Measurements from ENCODE around the gene MYO16.

Gene MYO16

DNA sequence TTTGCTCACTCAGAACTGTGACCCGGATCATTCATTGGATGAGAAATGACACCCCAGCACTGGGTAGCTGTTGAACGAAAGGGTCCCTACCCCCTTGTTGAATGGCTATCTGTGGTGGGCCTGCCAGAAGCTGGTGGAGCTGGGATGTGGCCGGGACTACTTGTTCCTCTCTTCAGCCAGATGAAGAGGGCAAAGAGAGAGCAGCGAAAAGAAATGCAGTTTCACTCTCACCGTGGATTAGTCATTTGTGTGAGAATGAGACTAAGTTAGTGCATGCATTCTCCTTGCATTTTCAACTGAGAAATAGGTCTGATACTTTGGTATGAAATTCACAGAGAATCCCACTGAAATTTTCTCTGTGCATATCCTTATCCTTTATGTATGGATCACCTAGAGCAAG lies 603.9 kb downstream of the MYO16 start:
- DNase-seq (ENCODE audit: low read depth in 2 of 2): no peak

DNA sequence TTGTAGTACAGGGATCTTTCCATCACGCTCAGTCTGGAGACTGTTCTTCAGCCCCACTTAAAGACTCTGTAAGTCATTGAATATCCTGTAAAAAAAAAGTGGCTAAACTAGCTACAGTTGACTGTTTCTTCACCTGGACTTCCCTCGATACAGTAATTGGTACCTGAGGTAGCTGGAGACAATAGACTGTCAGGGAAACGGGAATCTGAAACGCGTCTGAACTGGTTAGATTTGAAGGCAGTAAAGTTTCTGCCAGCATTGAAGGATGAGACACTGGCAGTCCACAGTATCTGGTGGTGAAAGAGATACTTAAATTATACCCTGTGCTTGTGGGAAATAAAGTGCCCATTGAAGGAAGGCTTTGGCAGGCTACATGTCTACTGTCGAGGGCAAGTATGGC lies 606.5 kb downstream of the MYO16 start:
- DNase-seq (ENCODE audit: low read depth in 2 of 2): no peak

DNA sequence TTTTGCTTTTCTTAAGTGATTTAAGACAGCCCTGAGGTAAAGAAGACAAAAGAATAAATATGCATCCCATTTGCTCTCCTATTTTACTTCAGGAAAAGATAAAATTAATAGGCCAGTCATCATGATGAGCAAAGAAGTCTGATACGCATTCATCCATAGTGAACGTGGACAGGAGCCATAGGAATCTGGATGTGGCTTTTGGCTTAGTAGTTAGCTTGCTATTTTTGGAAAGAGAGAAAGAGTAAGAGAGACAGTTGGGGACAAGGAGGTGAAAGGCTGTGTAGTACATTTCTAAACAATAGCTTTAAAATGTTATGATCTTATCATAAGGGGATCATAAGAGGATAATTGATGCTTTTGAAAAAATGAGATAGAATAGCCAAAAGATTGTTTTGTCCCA lies 611.7 kb downstream of the MYO16 start:
- no peak for DNase-seq (ENCODE audit: low read depth in 2 of 2)

DNA sequence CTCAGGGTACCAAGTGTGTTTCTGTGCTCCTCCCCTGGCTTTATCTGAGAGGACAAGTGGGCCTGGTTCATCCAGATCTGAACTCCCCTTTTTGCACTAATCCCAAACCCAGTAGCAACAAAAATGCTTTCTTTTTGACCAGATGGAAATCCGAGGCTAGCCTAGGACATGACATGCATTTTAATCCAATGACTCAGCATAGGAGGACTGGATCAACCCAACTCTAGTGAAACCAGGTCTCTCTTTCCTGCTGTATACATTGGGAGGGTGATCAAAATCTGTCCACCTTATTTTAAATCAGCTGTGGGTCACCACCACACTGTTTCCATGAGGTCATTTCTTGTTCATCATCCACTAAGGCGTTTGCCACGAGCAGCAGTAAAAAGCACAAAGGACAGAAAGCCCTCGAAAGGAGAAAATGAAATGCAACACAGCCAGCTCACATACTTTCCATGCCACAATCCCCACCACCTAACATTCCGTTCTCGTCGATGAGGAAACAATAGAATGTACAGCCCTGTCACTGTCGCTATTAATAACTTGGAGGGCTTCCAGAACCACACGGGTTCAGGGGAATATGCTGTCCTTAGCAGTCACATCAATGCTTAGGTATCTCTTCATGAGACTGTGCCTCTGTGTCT lies 614.0 kb downstream of the MYO16 start:
- DNase-seq (ENCODE audit: low read depth in 2 of 2): no peak

DNA sequence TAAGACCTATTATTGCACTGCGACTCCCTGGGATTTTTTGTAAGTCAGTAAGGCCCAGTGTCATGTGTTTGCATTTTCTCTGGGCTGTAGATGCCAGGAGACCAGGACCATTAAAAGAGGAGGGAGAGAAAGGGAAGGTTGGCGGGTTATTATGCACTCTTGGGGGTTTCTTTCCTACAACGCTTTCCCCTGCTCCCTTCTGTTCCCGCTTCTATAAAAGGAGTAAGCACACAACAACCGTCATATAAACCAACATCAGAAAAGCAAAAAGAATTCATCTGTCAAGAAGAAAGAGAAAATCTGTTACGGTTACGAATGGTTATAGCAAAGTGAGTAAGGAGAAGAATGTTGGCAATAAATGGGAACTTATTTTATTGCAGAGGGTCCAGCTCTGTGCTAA lies 615.2 kb downstream of the MYO16 start:
- no peak for DNase-seq (ENCODE audit: low read depth in 2 of 2)

DNA sequence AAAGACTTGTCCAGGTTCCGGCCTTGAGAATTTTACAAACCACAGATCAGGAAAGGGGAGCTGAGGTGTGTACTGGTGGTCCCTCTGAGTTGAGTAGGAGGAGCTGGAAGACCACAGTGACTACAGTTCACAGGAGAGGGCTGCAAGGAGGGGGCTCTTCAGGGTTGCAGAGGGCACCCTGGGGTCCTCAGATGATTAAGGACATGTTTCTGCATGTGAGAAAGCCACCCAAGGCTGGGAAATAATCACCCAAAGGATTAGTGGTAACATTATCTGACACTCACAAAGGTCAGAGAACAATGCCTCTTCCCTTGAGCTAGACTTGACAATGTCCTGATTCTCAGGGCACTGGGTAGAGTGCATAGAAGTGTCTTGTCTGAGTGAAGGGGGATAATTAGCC lies 616.6 kb downstream of the MYO16 start:
- no peak for DNase-seq (ENCODE audit: low read depth in 2 of 2)

DNA sequence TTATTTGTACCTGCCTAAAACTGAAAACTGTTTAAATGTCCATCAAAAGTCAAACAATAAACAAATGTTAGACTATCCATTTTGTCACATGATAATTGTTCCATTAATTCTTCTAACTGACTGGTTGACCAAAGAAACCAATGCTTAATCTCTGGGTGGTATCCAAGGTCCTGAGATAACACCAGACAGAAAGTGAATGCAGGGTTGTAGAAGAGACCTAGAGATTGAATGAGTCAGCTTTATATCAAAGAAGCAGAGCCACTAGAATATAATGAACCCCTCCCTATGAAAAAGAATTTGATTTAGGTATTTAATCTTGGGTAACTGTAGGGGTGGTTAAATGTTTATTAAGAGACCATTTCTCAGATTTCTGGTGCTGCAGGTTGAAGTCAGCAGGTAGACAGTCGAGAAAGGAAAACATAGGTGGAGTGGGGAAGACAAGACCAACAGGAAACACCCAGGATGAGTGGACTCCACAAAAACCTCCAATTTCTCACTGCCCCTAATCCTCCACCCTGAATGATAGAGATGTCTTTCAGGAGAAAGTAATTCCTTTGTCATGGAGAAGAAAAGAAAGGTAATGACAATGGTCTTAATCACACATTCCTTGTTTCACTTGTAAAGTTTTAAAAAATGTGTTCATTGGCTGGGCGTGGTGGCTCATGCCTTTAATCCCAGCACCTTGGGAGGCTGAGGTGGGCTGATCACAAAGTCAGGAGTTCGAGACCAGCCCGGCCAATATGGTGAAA lies 620.5 kb downstream of the MYO16 start:
- DNase-seq (ENCODE audit: low read depth in 2 of 2): no peak

DNA sequence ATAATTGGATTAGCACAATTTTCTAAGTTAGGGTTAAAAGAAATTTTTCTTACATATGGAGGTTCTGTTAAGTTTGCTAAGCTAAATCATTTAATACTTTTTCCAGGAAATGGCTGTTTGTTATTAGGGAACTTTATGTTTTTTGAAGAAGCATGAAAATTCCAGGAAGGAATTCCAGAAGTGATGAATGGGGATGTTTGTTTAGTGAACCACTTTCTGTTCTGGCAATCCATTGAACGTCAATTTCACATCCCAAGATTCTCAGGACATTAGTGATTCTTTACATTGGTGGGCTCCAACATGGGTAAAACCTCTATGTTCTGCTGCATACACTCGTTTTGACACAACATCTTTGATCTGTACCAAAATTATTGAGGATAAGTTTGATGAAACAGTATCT lies 622.5 kb downstream of the MYO16 start:
- DNase-seq (ENCODE audit: low read depth in 2 of 2): no peak

DNA sequence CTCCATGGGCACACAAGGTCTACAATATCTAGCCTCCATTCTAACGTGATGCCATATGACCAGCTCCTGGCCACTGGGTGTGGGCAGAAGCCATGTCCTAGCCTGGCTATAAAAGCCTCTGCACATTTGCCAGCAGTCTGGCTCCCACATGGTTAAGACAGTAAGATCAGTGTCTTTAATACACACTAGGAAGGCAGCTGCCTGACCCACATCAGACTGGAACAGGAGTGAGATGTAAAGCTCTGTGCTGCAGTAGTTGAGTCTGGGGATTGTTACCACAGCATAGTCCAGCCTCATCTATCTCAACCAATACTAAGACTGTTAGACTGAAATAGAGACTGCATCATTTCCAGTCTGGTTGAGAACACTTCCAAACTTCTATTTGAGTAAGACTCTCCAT lies 623.9 kb downstream of the MYO16 start:
- DNase-seq (ENCODE audit: low read depth in 2 of 2): no peak

DNA sequence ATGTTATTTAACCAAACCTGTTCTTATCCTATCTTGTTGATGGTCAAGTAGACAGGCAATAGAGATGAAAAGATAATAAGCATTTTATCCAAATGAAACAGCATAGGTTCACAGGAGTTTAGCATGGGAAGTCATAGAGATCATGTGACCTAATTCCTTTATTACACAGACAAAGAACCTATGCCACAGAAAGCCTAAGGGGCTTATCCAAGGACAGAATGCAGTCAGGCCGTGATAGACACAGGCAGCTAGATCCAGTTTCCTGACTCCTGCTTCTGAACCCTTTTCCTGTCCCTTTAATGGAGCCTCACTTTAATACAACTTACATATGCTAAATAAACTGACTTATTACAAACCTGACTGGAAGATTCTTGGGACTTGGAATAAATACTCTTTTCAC lies 624.9 kb downstream of the MYO16 start:
- DNase-seq (ENCODE audit: low read depth in 2 of 2): no peak

DNA sequence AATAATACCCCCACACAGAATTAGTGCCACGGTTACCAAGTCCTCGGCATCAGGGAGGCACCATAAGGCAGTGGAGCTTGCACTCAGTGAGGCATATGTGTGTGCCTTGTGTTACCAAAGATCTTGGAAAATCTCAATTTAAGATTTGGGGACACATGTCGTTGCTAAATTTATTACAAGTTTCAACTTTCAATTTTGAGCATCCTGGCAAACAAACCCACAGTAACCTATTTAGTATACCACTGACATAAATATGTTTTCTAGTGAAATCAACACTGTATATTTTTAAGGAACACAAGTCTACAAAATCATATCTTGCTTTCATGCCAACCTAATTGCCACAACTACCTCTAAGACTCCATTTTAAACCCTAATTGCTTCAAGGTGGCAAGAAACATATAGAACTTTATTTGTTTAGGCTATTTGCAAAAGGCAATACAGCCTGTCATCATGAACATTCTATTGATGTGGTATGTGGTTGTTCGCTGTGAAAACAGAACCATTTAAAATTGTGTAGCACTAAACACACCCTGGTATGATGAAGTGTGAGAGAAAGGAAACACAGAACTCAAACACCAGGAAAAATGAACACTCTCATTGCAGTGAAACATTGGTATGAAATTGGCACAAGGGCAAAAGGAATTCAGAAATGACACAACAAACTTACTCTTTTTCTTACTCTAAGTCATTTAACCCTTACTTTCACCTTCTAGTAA lies 625.9 kb downstream of the MYO16 start:
- DNase-seq (ENCODE audit: low read depth in 2 of 2): no peak

DNA sequence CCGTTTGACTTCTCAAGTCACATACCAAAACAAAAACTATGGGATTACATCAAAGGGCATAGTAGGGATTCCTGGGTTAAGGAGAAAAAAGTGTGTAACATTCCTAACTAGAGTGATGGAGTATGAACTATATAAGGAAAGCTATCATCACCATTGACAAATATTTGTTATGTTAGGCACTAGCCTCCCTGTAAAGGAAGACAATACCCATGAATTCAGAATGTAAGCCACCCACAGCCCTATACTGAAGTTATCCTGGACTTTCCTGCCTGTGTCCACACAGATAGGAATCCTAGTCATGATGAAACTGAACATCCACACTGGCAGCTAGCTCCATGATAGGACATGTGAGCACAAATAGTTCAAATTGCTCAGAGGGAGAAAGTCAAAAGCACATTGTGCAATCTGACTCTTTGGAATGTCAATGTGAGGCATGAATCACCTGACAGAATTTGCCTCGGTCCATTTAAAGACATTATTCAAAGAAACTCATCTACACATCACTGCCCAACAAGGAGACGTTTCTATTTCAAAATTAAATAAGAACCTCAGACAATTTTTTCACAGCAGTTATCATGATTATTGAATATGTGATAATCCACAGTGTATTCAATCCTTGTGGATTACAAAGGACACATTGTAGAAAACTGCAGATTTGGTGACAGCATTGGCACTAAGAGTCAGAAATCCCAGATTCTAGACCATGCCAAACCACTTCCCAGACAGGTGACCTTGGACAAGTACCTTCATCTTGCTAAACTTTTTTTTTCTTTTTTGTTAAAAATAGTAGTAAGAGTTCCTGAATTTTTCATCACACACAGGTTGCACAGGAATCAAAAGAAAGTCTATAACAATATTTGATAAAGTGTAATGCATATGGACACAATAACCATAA lies 627.7 kb downstream of the MYO16 start:
- DNase-seq (ENCODE audit: low read depth in 2 of 2): no peak
